HEK293 (cell line): ENCODE data around the gene AHCYL1.
"Not testable (repeated sequence)": the region's sequence is repeated elsewhere in the genome, so short reads cannot be mapped to it uniquely, and the experiment has no call there.

ENCODE experiments used
- CTCF ChIA-PET: fragments of 350-600 bp; formaldehyde crosslinking; extraction: SDS; loops from one replicate; lab custom pipeline; 2021; ENCODE audit warnings: antibody characterized with exemption; lab: Yijun Ruan, JAX
- POLR2A ChIA-PET: fragments of 300-600 bp; formaldehyde crosslinking; extraction: SDS; loops from one replicate; lab custom pipeline; 2020; ENCODE audit warnings: antibody characterized with exemption, inconsistent platforms; lab: Yijun Ruan, JAX
- H3K27ac ChIP-seq: fragments of 200-500 bp; sonication (Bioruptor generic); 2 replicates; pipeline ENCODE4 v1.5.1; 2014; ENCODE audit warnings: low read depth, low read length, control low read depth, inconsistent platforms; ENCODE audit errors: extremely low read depth
- H3K36me3 ChIP-seq, 2 experiments: fragments of 200-500 bp in 1 of 2; sonication (Bioruptor generic) in 1 of 2; 1 replicate in 1 of 2; 2 replicates in 1 of 2; pipeline ENCODE4 v1.5.1; 2014 to 2017; ENCODE audit warnings: inconsistent platforms in 2 of 2, low read length in 2 of 2; ENCODE audit not compliant: control insufficient read depth in 2 of 2, insufficient read depth in 1 of 2
- H3K4me1 ChIP-seq: fragments of 200-500 bp; sonication (Bioruptor generic); 2 replicates; pipeline ENCODE4 v1.5.1; 2014; ENCODE audit warnings: mild to moderate bottlenecking, low read length, inconsistent platforms; ENCODE audit not compliant: control insufficient read depth, insufficient read depth
- H3K4me3 ChIP-seq: 2 replicates; pipeline ENCODE4 v1.5.1; 2011; ENCODE audit warnings: low read depth, mild to moderate bottlenecking, control low read depth, low read length, moderate library complexity
- H3K9me3 ChIP-seq: fragments of 200-500 bp; sonication (Bioruptor generic); 2 replicates; pipeline ENCODE4 v1.5.1; 2014; ENCODE audit warnings: low read depth, low read length, inconsistent platforms; ENCODE audit not compliant: control insufficient read depth, insufficient read depth
- FEZF1 ChIP-seq: fragments of 450-650 bp; formaldehyde crosslinking; IDR thresholded peaks from 2 replicates; pipeline ENCODE4 v1.5.1; 2016; ENCODE audit warnings: missing biosample characterization, missing genetic modification characterization
- KLF16 ChIP-seq: fragments of 450-650 bp; formaldehyde crosslinking; IDR thresholded peaks from 2 replicates; pipeline ENCODE4 v1.5.1; 2017; ENCODE audit warnings: missing biosample characterization, missing genetic modification characterization
- PRDM1 ChIP-seq: fragments of 450-650 bp; formaldehyde crosslinking; IDR thresholded peaks from 2 replicates; pipeline ENCODE4; 2016; ENCODE audit warnings: missing biosample characterization, missing genetic modification characterization
- TCF7L2 ChIP-seq: IDR thresholded peaks from 2 replicates; pipeline ENCODE4 v1.6.1; 2011; ENCODE audit warnings: low read depth, mild to moderate bottlenecking, inconsistent platforms, low read length, moderate library complexity, borderline replicate concordance
- YY2 ChIP-seq: fragments of 450-650 bp; formaldehyde crosslinking; IDR thresholded peaks from 2 replicates; pipeline ENCODE4 v1.5.1; 2016; ENCODE audit warnings: missing biosample characterization, missing genetic modification characterization
- ZBTB17 ChIP-seq: fragments of 450-650 bp; formaldehyde crosslinking; IDR thresholded peaks from 2 replicates; pipeline ENCODE4 v1.5.1; 2016; ENCODE audit warnings: missing biosample characterization, missing genetic modification characterization
- ZBTB21 ChIP-seq: fragments of 450-650 bp; formaldehyde crosslinking; IDR thresholded peaks from 2 replicates; pipeline ENCODE4 v1.5.1; 2017; ENCODE audit warnings: missing biosample characterization, missing genetic modification characterization
- ZFP3 ChIP-seq: fragments of 450-650 bp; formaldehyde crosslinking; IDR thresholded peaks from 2 replicates; pipeline ENCODE4 v1.5.1; 2016; ENCODE audit warnings: low read depth, missing biosample characterization, missing genetic modification characterization
- ZFP41 ChIP-seq: fragments of 450-650 bp; formaldehyde crosslinking; IDR thresholded peaks from 2 replicates; pipeline ENCODE4 v1.5.1; 2016; ENCODE audit warnings: missing biosample characterization, missing genetic modification characterization, borderline replicate concordance
- ZNF140 ChIP-seq: fragments of 450-650 bp; formaldehyde crosslinking; IDR thresholded peaks from 2 replicates; pipeline ENCODE4 v1.5.1; 2016; ENCODE audit warnings: missing biosample characterization, missing genetic modification characterization
- ZNF184 ChIP-seq: fragments of 450-650 bp; IDR thresholded peaks from 2 replicates; pipeline ENCODE4 v1.5.1; 2018; ENCODE audit warnings: missing biosample characterization, mild to moderate bottlenecking, missing genetic modification characterization
- ZNF214 ChIP-seq: fragments of 450-650 bp; formaldehyde crosslinking; IDR thresholded peaks from 2 replicates; pipeline ENCODE4 v1.5.1; 2017; ENCODE audit warnings: missing biosample characterization, mild to moderate bottlenecking, missing genetic modification characterization, borderline replicate concordance
- ZNF510 ChIP-seq: fragments of 450-650 bp; formaldehyde crosslinking; IDR thresholded peaks from 2 replicates; pipeline ENCODE4 v1.5.1; 2018; ENCODE audit warnings: mild to moderate bottlenecking, missing genetic modification characterization, missing biosample characterization; ENCODE audit not compliant: insufficient replicate concordance
- ZNF514 ChIP-seq: fragments of 450-650 bp; formaldehyde crosslinking; IDR thresholded peaks from 2 replicates; pipeline ENCODE4 v1.5.1; 2016; ENCODE audit warnings: missing biosample characterization, missing genetic modification characterization
- ZNF561 ChIP-seq: fragments of 450-650 bp; IDR thresholded peaks from 2 replicates; pipeline ENCODE4 v1.5.1; 2018; ENCODE audit warnings: missing biosample characterization, missing genetic modification characterization, borderline replicate concordance
- ZNF610 ChIP-seq: fragments of 450-650 bp; formaldehyde crosslinking; IDR thresholded peaks from 2 replicates; pipeline ENCODE4 v1.5.1; 2016; ENCODE audit warnings: missing biosample characterization, missing genetic modification characterization, borderline replicate concordance
- ZNF664 ChIP-seq: fragments of 450-650 bp; formaldehyde crosslinking; IDR thresholded peaks from 2 replicates; pipeline ENCODE4 v1.5.1; 2016; ENCODE audit warnings: missing biosample characterization, missing genetic modification characterization
- TF ChIP-seq, protein P1 (sequence below): fragments of 450-650 bp; formaldehyde crosslinking; IDR thresholded peaks from 2 replicates; pipeline ENCODE4 v1.5.1; 2016; ENCODE audit warnings: missing biosample characterization, missing genetic modification characterization
- TF ChIP-seq, protein P2 (sequence below): fragments of 450-650 bp; formaldehyde crosslinking; IDR thresholded peaks from 2 replicates; pipeline ENCODE4 v1.5.1; 2017; ENCODE audit warnings: missing biosample characterization, missing genetic modification characterization
- TF ChIP-seq, protein P3 (sequence below): fragments of 450-650 bp; formaldehyde crosslinking; IDR thresholded peaks from 2 replicates; pipeline ENCODE4 v1.5.1; 2017; ENCODE audit warnings: missing biosample characterization, mild to moderate bottlenecking, missing genetic modification characterization, moderate library complexity

Gene AHCYL1

DNA sequence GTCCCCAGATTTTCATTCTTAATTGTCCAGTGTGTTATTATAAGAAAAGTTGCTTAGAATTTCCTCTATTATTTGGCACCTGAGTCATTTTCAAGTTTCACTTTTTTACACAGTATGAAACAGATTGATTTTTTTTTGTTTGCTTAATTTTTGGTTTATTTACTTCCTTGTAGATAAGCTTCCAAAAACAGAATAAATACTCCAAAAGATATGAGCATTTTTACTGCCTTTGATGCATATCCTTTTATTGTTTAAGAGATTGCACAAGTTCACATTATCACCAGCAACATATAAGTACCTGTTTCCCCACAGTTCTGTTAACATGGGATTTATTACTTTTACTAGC lies 36.3 kb upstream of the AHCYL1 start:
- Histone ChIP-seq H3K27ac (no peak overlapping the region), H3K9me3 (no peaks in the 10 kb centered on the region), H3K4me3 (no peak overlapping the region), H3K4me1 (0 out of 2 replicates have a peak, but pooled peaks cover 2% of the 10 kb centered on the region), H3K36me3 (no peaks in the 10 kb centered on the region)
- TF ChIP-seq, protein P1, sequence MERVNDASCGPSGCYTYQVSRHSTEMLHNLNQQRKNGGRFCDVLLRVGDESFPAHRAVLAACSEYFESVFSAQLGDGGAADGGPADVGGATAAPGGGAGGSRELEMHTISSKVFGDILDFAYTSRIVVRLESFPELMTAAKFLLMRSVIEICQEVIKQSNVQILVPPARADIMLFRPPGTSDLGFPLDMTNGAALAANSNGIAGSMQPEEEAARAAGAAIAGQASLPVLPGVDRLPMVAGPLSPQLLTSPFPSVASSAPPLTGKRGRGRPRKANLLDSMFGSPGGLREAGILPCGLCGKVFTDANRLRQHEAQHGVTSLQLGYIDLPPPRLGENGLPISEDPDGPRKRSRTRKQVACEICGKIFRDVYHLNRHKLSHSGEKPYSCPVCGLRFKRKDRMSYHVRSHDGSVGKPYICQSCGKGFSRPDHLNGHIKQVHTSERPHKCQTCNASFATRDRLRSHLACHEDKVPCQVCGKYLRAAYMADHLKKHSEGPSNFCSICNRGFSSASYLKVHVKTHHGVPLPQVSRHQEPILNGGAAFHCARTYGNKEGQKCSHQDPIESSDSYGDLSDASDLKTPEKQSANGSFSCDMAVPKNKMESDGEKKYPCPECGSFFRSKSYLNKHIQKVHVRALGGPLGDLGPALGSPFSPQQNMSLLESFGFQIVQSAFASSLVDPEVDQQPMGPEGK (tag by site-specific recombination) = no peak
- no peak for TF ChIP-seq ZNF514 (tag by site-specific recombination)
- no peak for TF ChIP-seq ZNF214 (tag by site-specific recombination)
- TF ChIP-seq ZNF561 (tag by site-specific recombination) = no peak
- TF ChIP-seq ZNF664 = no peak
- no peak for TF ChIP-seq ZNF184 (tag by site-specific recombination)
- TF ChIP-seq TCF7L2 = peak; percentile 74
- 0 out of 2 replicates have a peak, but pooled peaks have one; percentile 19 for TF ChIP-seq FEZF1 (tag by site-specific recombination)
- no peak for TF ChIP-seq ZNF140 (tag by site-specific recombination)
- no peak for TF ChIP-seq KLF16 (tag by site-specific recombination)
- no peak for TF ChIP-seq ZBTB21 (tag by site-specific recombination)
- TF ChIP-seq YY2 (tag by site-specific recombination) = no peak
- TF ChIP-seq, protein P2, sequence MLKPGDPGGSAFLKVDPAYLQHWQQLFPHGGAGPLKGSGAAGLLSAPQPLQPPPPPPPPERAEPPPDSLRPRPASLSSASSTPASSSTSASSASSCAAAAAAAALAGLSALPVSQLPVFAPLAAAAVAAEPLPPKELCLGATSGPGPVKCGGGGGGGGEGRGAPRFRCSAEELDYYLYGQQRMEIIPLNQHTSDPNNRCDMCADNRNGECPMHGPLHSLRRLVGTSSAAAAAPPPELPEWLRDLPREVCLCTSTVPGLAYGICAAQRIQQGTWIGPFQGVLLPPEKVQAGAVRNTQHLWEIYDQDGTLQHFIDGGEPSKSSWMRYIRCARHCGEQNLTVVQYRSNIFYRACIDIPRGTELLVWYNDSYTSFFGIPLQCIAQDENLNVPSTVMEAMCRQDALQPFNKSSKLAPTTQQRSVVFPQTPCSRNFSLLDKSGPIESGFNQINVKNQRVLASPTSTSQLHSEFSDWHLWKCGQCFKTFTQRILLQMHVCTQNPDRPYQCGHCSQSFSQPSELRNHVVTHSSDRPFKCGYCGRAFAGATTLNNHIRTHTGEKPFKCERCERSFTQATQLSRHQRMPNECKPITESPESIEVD (tag by site-specific recombination) = peak; percentile 63
- CTCF ChIA-PET = interaction anchor here (1.5 to 2.4 kb wide), 2 partner anchors 11 to 36 kb away, joined by 5 to 6 read pairs; no protein-coding TSS in a partner anchor
- POLR2A ChIA-PET = no interaction called here

DNA sequence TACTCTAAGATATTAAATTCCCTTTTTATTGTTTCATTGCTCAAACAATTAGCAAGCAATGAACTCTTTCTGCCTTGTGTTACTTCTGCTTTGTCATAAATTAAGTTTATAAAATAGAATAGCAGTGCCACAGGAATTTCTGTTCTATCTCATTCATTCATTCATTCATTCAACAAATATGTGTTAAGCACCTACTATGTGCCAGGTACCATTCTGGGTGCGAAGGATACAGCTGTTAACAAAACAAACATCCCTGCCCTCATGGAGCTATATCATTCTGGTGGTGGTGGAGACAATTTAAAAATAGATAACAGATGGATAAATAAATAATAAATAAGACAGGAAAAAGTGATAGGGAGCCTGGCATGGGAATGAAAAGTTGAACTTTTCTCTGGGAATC lies 34.5 kb upstream of the AHCYL1 start:
- Histone ChIP-seq H3K36me3 (no peaks in the 10 kb centered on the region), H3K4me1 (0 out of 2 replicates have a peak, but pooled peaks cover 2% of the 10 kb centered on the region), H3K4me3 (no peak overlapping the region), H3K9me3 (no peaks in the 10 kb centered on the region), H3K27ac (no peak overlapping the region)
- TF ChIP-seq ZNF510 = no peak
- TF ChIP-seq FEZF1 (tag by site-specific recombination) = no peak
- TF ChIP-seq ZFP3 (tag by site-specific recombination) = no peak
- CTCF ChIA-PET = interaction anchor here (0.7 kb wide), 1 partner anchor 169 kb away, joined by 3 read pairs; no protein-coding TSS in a partner anchor
- POLR2A ChIA-PET = no interaction called here

DNA sequence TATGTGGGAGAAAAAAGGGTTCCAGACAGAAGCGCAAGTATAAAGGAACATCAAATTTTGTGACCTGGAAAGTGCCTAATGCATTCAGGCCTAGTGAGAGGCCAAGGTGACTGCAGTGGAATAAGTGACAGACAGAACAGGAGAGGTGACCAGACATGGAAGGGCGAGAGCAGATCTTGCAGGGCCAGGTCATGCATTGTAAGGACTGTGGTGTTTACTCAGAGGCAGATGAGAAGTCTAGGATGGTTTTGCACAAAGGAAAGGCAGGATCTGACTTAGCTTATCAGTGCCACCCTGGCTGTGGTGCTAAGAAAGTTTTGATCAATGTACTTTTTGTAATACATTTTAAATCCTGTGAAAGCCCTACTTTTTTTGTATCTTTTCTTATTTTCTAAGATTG lies 34.1 kb upstream of the AHCYL1 start:
- TF ChIP-seq ZNF610 (no peak), ZFP41 (tag by site-specific recombination) (no peak), PRDM1 (tag by site-specific recombination) (0 out of 2 replicates have a peak, but pooled peaks have one; percentile 43), ZBTB17 (tag by site-specific recombination) (peak; percentile 95), ZNF184 (tag by site-specific recombination) (no peak)
- TF ChIP-seq, protein P3, sequence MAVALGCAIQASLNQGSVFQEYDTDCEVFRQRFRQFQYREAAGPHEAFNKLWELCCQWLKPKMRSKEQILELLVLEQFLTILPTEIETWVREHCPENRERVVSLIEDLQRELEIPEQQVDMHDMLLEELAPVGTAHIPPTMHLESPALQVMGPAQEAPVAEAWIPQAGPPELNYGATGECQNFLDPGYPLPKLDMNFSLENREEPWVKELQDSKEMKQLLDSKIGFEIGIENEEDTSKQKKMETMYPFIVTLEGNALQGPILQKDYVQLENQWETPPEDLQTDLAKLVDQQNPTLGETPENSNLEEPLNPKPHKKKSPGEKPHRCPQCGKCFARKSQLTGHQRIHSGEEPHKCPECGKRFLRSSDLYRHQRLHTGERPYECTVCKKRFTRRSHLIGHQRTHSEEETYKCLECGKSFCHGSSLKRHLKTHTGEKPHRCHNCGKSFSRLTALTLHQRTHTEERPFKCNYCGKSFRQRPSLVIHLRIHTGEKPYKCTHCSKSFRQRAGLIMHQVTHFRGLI (tag by site-specific recombination) = no peak
- Histone ChIP-seq H3K4me3 (no peak overlapping the region), H3K9me3 (no peaks in the 10 kb centered on the region), H3K27ac (no peak overlapping the region), H3K4me1 (0 out of 2 replicates have a peak, but pooled peaks cover 2% of the 10 kb centered on the region), H3K36me3 (no peaks in the 10 kb centered on the region)
- ChIA-PET POLR2A (no interaction called here), CTCF (interaction anchor here (0.7 kb wide), 1 partner anchor 169 kb away, joined by 3 read pairs; no protein-coding TSS in a partner anchor)

DNA sequence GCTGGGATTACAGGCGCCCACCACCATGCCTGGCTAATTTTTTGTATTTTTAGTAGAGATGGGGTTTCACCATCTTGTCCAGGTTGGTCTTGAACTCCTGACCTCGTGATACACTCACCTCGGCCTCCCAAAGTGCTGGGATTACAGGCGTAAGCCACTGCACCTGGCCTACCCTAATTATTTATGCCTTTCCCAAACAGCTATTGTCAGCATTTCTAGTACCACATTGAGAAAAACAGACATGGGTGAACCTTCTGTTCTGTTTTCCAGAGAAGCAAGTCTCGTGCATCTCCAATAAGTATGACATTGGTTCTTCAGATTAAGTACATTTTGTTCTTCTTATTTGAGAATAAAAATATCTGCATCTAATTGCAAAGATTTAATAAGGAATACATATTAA lies 33.1 kb upstream of the AHCYL1 start:
- H3K27ac ChIP-seq, H3K4me1 ChIP-seq, H3K36me3 ChIP-seq, H3K4me3 ChIP-seq, POLR2A ChIA-PET, H3K9me3 ChIP-seq: not testable (repeated sequence)
- CTCF ChIA-PET = interaction anchor here (0.6 kb wide), 1 partner anchor 31 kb away, joined by 3 read pairs; no protein-coding TSS in a partner anchor
